SKM-1 (cell line): ENCODE results near the gene COL4A2.

ENCODE experiments used
- DNase-seq: peaks from one replicate; lab custom pipeline; 2025; ENCODE audit not compliant: unreplicated experiment; lab: John Stamatoyannopoulos, UW

The COL4A2 gene

GRCh38 chr13:110272227-110272626 lies 34.9 kb upstream of the COL4A2 start:
- no peak for DNase-seq

GRCh38 chr13:110272651-110273050 lies 34.4 kb upstream of the COL4A2 start:
- no peak for DNase-seq

- DNase-seq, result no peak
Observed at GRCh38 chr13:110273254-110273653, 33.8 kb upstream of the COL4A2 start.

GRCh38 chr13:110274687-110275086 lies 32.4 kb upstream of the COL4A2 start:
- DNase-seq, result no peak

GRCh38 chr13:110275931-110276552 lies 31.0 kb upstream of the COL4A2 start:
- DNase-seq, result no peak

DNA sequence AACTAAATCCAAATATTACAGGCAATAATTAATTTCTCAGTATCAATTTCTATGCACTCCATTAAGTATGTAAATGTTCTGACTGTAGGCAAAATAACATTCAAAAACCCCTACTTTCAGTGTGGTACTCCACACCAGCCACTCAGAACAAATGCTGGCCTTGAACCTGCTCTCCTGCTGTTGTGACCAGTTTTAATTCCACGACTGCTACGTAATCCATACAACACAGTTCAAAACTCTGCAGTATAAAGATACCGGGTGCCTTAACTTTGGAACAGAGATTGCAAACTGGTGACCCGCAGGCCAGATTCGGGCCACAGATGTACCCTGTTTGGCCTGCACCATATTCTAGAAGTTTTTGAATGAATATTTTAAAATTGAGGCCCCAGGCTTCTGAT lies 30.5 kb upstream of the COL4A2 start:
- no peak for DNase-seq

- DNase-seq, result no peak
Observed at GRCh38 chr13:110277357-110277975, 29.6 kb upstream of the COL4A2 start.

GRCh38 chr13:110278859-110279258 lies 28.2 kb upstream of the COL4A2 start:
- DNase-seq, result no peak

- DNase-seq, result no peak
Observed at GRCh38 chr13:110279684-110280083, 27.4 kb upstream of the COL4A2 start.

DNA sequence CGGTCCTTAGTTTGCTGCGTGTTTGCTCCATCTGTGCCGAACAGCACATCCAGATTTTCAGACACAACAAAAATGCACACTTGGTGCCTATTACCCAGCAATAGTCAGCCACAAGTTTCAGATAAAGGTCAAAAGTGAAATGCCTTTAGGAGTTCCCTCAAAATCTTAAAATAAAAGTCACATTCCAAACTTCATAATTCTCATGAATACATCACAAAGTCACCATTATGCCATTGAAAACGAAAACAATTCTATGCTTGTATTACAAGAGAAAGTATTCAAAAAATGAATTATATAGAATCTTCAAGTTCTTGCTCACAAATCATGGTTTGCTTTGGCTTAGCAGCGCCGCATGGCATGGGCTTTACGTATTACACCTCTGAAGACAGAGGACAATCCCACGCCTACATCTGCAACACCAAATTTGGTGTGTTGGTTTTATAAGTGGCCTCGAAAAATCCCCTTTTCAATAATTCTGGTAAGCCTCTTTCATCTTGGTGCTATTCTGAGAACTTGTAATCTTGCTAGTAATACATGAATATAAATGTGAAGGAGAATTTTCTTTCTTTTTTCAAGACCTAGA lies 26.8 kb upstream of the COL4A2 start:
- DNase-seq, result no peak

DNA sequence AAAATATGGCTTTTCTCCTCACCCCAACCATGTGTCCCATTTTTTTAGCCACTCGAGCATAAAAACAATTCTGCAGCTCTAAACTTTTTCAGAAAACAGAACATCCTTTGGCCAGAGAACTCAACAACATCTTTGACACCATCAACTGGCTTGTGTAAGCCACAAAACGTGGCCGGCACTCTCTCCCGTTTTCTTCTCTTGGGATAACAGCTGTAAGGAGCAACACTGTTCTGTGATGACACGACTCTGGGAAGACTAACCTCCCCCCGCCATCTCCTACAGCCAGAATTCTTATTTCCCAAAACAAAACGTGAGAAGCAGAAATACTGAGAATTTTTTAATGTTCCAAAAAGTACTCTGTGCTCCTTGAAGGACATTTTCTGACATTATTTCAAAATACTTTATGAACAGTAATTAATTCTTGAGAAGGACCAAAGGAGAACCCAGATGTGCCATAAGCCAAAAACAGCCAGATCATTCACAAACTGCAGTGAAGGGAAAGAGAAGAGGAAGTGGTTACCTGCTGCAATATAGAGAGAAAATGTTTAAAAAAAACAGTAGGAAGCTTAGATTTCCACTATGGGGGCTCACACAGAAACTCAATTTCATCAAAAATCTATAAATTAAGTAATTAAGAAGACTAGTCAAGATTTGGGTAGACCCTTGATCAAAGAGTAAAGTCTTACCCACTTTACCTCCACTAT lies 25.9 kb upstream of the COL4A2 start:
- DNase-seq, result no peak

GRCh38 chr13:110281736-110282135 lies 25.3 kb upstream of the COL4A2 start:
- DNase-seq, result no peak

GRCh38 chr13:110282316-110282841 lies 24.7 kb upstream of the COL4A2 start:
- no peak for DNase-seq

- DNase-seq, result no peak
Observed at GRCh38 chr13:110283736-110284517, 23.2 kb upstream of the COL4A2 start.

DNA sequence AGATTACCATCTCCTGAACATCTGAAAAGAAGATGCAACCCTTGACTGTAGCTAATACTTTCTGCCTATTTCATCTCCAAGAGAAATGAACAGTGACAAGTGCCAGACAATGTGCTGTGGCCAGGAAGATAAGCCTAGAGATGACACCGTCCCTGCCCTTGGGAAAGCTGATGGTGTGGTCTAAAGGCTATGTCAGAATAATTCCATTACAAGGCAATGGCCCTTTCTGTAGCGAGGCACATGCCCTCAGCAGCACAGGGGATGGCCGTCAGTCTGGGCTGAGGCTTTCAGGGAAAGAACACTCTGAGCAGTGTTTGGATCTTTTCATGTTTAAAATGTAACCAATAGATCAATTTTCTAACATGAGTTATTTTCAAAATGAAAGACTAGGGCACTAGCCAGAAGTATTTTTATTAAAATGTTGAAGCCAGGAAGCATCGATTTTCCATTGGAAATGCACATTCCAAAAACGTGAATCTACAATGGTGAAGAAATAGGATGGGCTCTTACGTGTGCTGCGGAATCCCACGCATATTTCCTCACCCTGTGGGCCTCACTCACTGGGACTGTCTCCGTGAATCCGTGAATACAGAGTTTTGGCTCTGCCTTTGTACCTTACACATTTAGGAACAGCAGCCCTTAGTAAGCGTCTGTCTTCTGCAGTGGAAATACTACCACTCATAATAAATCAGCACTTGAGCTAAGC lies 22.2 kb upstream of the COL4A2 start:
- no peak for DNase-seq

DNA sequence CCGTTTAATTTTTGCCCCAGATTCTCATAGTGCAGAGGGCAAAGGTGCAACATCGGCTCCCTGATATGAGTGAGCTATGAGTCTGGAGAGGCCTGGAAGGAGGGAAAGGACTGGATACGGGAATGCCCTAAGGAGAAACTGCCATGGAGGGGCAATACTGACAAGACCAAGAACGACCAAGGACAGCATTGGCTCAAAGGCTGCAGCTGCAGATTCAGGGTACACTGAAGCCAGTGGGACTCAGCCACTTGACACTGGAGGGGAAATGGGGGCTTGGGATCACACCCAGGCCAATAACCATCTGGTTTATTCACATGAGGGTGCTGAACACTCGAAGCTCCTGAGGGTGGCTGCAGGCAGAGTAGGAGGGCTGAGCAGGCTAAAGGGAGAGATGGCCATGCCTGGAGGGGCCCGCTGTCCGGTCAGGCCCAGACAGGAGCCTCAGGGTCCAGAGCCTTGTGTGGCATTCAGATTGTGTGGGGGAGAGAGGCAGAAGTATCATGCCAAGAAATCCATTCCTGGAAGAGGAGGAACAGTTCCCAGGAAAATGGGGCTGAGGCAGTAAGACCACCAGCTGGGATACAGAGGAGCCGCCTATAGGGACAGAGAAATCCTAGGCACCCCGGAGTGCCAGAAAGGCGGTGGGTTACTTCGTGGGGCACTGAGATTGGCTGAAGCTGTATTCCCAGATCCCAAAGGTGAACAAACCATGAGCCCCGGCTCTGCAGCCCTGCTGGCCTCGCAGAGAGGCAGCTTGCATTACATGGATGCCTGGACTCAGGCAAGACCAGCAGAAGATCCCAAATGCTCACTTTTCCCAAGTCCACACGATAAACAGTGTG lies 20.9 kb upstream of the COL4A2 start:
- DNase-seq, result no peak

GRCh38 chr13:110286833-110287819 lies 20.0 kb upstream of the COL4A2 start:
- no peak for DNase-seq

DNA sequence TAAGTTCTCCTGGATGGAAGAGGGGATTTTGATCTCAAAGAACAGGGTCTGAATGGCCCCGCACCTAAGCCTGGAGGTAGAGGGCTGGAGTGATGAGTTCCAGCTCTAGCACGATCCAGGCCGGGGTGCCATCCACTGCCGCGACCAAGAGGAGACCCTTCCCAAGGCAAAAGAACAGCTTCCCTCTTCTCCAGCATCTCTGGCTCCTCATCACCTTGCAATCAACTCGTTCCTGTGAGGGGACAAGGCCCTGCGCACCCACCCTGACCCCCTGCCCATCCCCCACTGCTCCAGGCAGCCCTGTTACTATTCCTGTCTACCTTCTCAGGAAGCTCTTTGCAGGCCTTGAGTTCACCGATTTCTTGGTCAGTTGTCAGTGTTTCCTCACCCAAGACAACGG lies 17.9 kb upstream of the COL4A2 start:
- no peak for DNase-seq
